Nephron progenitor cell (in vitro differentiated cells): ENCODE data around the gene VENTX.

Source experiments
- DNase-seq: peaks from one replicate; pipeline ENCODE4 v3.0.0; 2021
- H3K27ac Mint-ChIP-seq: 2 replicates; pipeline ENCODE4 v1.8.0; 2021; ENCODE audit warnings: mild to moderate bottlenecking, moderate library complexity, mixed read lengths
- H3K27me3 Mint-ChIP-seq: 2 replicates; pipeline ENCODE4 v1.8.0; 2021; ENCODE audit warnings: mild to moderate bottlenecking, low read depth, mixed read lengths; ENCODE audit not compliant: poor library complexity
- H3K36me3 Mint-ChIP-seq: 2 replicates; pipeline ENCODE4 v1.8.0; 2021; ENCODE audit warnings: low read depth, mixed read lengths
- H3K4me1 Mint-ChIP-seq: 2 replicates; pipeline ENCODE4 v1.8.0; 2021; ENCODE audit warnings: mixed read lengths
- H3K4me3 Mint-ChIP-seq: 2 replicates; pipeline ENCODE4 v1.8.0; 2021; ENCODE audit warnings: mild to moderate bottlenecking, moderate library complexity, mixed read lengths
- H3K9me3 Mint-ChIP-seq: 2 replicates; pipeline ENCODE4 v1.8.0; 2021; ENCODE audit warnings: mild to moderate bottlenecking, moderate library complexity, mixed read lengths
- CTCF ChIP-seq: fragments of 200-600 bp; sonication (generic); IDR thresholded peaks from 2 replicates; pipeline ENCODE4 v1.5.0; 2021; ENCODE audit warnings: antibody characterized with exemption

The VENTX gene

GRCh38 chr10:133247681-133248333, 10.2 kb downstream of the VENTX start:
- Mint-ChIP-seq H3K36me3 (no peaks in the 10 kb centered on the region), H3K27ac (no peak overlapping the region), H3K4me1 (peaks cover 50% of the 10 kb centered on the region), H3K27me3 (peaks cover 18% of the 10 kb centered on the region), H3K4me3 (no peak overlapping the region), H3K9me3 (no peaks in the 10 kb centered on the region)
- no peak for DNase-seq
- TF ChIP-seq CTCF: no peak

GRCh38 chr10:133248334-133248715, 10.7 kb downstream of the VENTX start:
- Mint-ChIP-seq H3K27me3 (peaks cover 19% of the 10 kb centered on the region), H3K4me3 (no peak overlapping the region), H3K36me3 (no peaks in the 10 kb centered on the region), H3K27ac (no peak overlapping the region), H3K4me1 (peaks cover 45% of the 10 kb centered on the region), H3K9me3 (no peaks in the 10 kb centered on the region)
- no peak for DNase-seq
- no peak for TF ChIP-seq CTCF

GRCh38 chr10:133249094-133249780, 11.6 kb downstream of the VENTX start:
- Mint-ChIP-seq H3K36me3 (no peaks in the 10 kb centered on the region), H3K4me1 (peaks cover 50% of the 10 kb centered on the region), H3K9me3 (no peaks in the 10 kb centered on the region), H3K4me3 (no peak overlapping the region), H3K27me3 (peaks cover 23% of the 10 kb centered on the region), H3K27ac (no peak overlapping the region)
- TF ChIP-seq CTCF: no peak
- no peak for DNase-seq

GRCh38 chr10:133249975-133250754, 12.5 kb downstream of the VENTX start:
- Mint-ChIP-seq H3K4me1 (peaks cover 58% of the 10 kb centered on the region), H3K4me3 (no peak overlapping the region), H3K27ac (no peak overlapping the region), H3K9me3 (no peaks in the 10 kb centered on the region), H3K27me3 (peaks cover 27% of the 10 kb centered on the region), H3K36me3 (no peaks in the 10 kb centered on the region)
- no peak for TF ChIP-seq CTCF
- no peak for DNase-seq

- Mint-ChIP-seq H3K4me3 (no peak overlapping the region), H3K27ac (no peak overlapping the region), H3K9me3 (no peaks in the 10 kb centered on the region), H3K36me3 (no peaks in the 10 kb centered on the region), H3K27me3 (peaks cover 21% of the 10 kb centered on the region), H3K4me1 (peaks cover 48% of the 10 kb centered on the region)
- no peak for TF ChIP-seq CTCF
- no peak for DNase-seq
These were observed 13.9 kb downstream of the VENTX start for GRCh38 chr10:133251388-133252222.
